RCC 7860 (cell line): ENCODE measurements around the gene GPR137.
A peak's percentile ranks its signal among the peaks of the same experiment; 100 is the strongest.

Source experiments
- DNase-seq: peaks from one replicate; pipeline ENCODE4 v3.0.0-alpha.2; 2015; ENCODE audit warnings: low spot score
- FAIRE-seq: peaks from 2 replicates; lab custom pipeline; 2012; peaks lifted over from hg19 to GRCh38; lab: Jason Lieb, UNC

Gene GPR137

DNA sequence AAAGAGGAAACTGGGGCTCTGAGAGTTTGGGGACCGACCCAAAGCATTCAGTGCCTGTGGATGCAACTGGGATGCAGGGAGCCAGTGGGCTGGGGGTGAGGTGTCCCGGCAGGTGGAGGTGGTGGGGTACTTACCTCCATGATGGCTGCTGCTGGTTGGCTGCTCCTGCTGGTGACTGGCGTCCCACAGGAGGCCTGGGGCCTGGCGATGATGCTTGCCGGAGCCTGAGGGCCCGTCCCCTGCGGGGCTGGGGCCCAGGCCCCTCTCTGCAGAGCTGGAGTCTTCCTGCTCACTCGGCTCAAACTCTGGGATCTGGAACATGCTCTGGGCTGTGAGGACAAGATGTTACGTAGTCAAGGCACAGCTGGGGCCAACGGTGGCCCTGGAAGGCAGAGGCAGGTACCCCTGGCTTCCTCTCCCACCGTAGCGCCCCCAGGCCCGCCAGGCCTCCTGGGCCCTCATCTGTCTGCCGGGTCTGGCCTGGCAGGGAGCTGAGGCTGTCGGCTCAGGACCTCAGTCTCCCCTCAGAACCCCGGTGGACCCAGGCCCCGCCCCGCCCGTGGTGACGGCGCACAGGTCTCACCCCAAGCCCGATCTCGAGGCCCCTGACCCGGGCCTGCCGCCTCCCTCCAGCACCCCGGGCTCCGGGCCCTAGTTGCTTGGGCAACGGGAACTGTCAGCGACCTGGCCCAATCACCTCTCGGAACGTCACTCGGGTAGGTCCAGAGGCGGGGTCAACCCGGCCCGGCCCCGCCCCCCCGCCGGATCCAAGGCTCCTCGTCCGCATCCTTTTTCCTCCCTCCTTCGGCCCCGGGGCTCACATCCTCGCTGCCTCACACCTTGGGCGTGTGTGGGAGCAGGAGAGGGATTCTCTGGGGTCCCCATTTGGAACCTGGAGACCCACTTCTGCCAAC lies 1.3 kb upstream of the GPR137 start, which contains the start of gene BAD:
Gene BAD, minus strand, starts transcription at position 618 of the 914 bp plus-strand sequence. Its CDS starts 297 bp downstream, at position 321.
- FAIRE-seq = peak; percentile 16
- DNase-seq = peak; percentile 77

DNA sequence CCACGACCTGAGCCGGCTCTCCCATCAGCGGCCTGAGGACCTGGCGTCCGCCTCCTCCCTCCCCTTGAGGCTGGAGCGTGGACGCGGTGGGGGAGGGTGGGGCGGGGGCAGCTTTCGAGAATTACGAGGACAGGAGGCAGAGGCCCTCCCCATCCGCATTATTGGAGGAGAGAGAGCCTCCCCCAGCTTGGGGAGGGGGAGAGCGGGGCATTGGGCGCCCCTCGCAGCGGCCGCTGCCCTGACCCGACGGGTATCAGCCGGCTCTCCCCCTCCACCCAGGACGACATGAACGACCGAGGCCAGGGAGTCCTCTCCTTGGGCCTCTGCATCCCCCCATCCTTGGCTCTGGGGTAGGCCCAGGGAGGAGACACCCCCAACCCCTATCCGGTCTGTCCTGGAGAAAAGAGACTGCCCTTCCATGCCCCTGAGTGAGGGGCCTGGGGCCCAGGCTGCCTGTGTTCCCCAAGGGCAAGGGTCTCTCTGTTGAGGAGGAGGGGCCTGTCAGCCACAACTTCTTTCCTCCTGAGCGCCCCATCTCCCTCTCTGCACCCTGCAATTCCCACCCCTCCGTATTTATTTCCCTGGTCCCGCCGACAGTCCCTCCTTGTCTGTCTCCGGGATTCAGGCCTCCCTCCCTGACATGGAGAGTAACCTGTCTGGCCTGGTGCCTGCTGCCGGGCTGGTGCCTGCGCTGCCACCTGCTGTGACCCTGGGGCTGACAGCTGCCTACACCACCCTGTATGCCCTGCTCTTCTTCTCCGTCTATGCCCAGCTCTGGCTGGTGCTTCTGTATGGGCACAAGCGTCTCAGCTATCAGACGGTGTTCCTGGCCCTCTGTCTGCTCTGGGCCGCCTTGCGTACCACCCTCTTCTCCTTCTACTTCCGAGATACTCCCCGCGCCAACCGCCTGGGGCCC lies 495 bp downstream of the GPR137 start:
- FAIRE-seq (no peak), DNase-seq (peak; percentile 31)

DNA sequence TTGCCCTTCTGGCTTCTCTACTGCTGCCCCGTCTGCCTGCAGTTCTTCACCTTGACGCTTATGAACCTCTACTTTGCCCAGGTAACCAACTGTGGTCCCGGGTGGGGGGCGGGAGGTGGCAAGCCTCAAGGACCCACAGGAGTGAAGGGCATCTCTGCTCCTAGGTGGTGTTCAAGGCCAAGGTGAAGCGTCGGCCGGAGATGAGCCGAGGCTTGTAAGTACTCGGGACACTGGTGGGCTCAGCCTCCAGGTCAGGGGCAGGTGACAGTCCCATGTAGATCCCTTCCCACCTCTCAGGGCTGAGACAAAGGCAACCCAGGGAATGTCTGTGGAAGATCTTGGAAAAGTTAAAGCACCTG lies 1.1 kb downstream of the GPR137 start:
- FAIRE-seq (no peak), DNase-seq (no peak)

GRCh38 chr11:64287676-64288352 lies 2.2 kb downstream of the GPR137 start:
- FAIRE-seq (no peak), DNase-seq (no peak)

DNA sequence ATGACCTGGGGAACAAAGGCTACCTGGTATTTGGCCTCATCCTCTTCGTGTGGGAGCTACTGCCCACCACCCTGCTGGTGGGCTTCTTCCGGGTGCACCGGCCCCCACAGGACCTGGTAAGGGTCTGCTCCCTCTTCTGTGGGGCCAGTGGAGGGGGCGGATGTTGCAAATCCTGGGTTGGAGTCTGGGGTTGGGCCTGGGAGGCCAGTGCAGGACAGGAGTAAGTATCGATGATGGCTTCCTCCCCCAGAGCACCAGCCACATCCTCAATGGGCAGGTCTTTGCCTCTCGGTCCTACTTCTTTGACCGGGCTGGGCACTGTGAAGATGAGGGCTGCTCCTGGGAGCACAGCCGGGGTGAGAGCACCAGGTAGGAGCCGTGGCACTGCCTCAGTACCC lies 2.7 kb downstream of the GPR137 start:
- DNase-seq = no peak
- no peak for FAIRE-seq

DNA sequence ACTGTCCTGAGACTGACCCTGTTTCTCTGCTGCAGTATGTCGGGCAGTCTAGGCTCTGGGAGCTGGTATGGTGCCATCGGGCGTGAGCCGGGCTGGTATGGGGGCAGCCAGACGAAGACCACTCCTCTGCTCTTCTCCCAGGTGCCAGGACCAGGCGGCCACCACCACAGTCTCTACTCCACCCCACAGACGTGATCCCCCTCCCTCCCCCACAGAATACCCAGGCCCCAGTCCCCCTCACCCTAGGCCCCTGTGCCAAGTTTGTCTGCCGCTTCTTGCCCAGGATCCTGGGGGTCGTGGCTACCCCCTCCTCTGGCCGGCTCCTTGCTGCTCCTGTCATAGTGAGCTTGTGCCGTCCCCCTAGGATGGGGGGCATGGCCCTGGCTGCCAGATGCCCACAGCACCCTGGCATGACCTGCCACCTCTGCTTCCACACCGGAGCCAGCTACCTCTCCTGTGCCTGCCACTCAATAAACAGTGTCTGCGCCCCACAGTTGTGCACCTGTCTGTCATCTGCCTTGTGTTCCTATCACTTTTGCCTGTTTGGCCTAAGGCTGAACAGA lies 3.4 kb downstream of the GPR137 start:
- DNase-seq (no peak), FAIRE-seq (no peak)

- no peak for FAIRE-seq
- no peak for DNase-seq
Observed at GRCh38 chr11:64290352-64291261, 5.0 kb downstream of the GPR137 start.

GRCh38 chr11:64291262-64291751 lies 5.7 kb downstream of the GPR137 start, which contains the start of gene KCNK4:
Gene KCNK4, plus strand, starts transcription at chr11:64291302. Its CDS starts 1,717 bp downstream, at chr11:64293019.
- DNase-seq (no peak), FAIRE-seq (no peak)

DNA sequence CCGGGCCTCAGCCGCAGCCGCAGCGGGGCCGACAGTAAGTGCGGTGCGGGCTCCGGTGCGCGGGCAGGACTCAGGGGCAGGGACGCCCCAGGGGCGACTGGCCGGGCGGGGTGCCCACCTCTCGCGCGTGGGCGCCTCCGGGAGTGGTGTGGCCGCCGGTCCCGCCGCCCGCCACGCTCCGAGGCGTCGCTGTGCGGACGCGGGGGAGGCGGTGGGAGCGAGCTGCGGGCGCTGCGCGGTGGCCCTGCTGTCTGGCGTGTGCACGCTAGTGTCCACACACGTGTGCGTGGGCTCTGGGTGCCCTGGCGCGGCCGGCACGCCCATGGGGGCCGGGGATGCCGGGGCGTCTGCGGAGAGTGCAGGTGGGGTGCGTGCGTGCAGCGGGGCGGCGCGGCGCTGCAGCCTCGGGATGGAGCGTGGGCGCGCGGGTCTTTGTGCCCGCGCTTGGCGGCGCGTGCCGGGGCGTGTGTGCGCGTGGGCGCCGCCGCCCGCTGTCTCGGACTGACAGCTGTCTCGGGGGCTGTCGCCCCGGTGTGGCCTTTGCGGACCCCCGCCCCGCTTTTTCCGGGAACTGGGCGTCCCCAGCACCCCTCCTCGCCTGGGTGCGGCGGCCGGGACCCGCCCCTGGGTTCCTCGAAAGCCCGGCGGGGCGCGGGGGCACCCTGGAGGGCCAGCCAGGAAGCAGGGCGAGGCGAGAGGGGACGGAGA lies 6.3 kb downstream of the GPR137 start:
- no peak for DNase-seq
- FAIRE-seq = no peak

DNA sequence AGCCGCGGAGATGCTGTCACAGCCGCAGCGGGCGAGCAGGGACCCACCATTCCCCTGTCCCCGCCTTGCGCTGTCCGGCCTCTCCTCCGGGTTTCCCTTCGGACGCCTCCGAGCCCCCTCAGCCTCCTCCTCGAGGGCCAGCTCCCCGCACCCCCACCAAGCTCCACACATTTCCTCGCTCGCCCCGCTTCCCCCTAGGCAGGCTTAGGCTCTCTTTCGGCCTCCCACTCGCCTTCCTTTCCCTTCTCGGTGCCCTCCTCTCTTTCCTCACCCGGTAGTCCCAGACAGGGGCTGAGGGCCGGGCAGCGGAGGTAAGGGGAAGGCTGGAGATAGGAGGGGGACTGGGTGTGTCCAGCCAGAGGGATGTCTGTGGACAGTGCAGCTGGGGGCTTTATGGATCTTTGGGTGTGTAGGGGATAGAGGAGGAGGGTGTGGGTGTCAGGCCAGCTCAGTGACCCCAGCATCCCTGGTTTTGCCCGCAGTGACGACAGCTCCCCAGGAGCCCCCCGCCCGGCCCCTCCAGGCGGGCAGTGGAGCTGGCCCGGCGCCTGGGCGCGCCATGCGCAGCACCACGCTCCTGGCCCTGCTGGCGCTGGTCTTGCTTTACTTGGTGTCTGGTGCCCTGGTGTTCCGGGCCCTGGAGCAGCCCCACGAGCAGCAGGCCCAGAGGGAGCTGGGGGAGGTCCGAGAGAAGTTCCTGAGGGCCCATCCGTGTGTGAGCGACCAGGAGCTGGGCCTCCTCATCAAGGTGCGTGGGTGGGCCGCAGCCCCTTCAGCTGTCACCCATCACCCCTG lies 7.0 kb downstream of the GPR137 start:
- FAIRE-seq = no peak

GRCh38 chr11:64294774-64295173 lies 9.1 kb downstream of the GPR137 start:
- FAIRE-seq (no peak), DNase-seq (no peak)

More for the DNA sequence above, 7.0 kb downstream of the GPR137 start:
- DNase-seq = no peak

- DNase-seq (no peak), FAIRE-seq (no peak)
Observed at GRCh38 chr11:64295760-64296159, 10.1 kb downstream of the GPR137 start.

GRCh38 chr11:64296236-64296635 lies 10.6 kb downstream of the GPR137 start:
- DNase-seq = no peak
- no peak for FAIRE-seq

DNA sequence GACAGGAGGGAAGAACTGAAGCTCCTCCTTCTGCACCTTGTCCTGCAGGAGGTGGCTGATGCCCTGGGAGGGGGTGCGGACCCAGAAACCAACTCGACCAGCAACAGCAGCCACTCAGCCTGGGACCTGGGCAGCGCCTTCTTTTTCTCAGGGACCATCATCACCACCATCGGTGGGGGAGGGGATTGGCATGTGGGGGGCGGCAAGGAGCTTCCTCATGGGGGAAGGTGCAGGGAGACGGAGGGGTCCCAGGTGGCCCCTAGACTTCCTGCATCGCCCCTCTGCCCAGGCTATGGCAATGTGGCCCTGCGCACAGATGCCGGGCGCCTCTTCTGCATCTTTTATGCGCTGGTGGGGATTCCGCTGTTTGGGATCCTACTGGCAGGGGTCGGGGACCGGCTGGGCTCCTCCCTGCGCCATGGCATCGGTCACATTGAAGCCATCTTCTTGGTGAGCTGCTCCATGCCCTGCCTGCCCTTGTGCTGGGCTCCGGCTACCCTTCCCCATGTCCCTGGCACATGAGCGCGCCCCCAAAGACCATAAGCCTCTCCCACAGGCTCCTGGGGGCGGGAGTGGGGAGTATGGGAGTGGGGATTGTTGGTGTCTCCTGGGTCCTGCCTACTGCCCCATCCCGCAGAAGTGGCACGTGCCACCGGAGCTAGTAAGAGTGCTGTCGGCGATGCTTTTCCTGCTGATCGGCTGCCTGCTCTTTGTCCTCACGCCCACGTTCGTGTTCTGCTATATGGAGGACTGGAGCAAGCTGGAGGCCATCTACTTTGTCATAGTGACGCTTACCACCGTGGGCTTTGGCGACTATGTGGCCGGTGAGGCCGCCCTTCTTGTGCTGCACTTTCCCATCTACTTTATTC lies 11.4 kb downstream of the GPR137 start:
- DNase-seq (no peak), FAIRE-seq (no peak)

GRCh38 chr11:64297699-64298358 lies 12.2 kb downstream of the GPR137 start:
- FAIRE-seq (no peak), DNase-seq (peak; percentile 40)
